Adipocyte (in vitro differentiated cells): ENCODE results near the gene S100A16.
"Not testable (repeated sequence)": the region's sequence is repeated elsewhere in the genome, so short reads cannot be mapped to it uniquely, and the experiment has no call there.

Experiments used
- DNase-seq: peaks from one replicate; pipeline ENCODE4 v3.0.0-alpha.2; 2015; ENCODE audit warnings: low read depth
- H3K27me3 ChIP-seq: replicated peaks from 2 replicates; pipeline ENCODE4 v1.7.0; 2013; ENCODE audit warnings: mild to moderate bottlenecking, low read length, moderate library complexity; ENCODE audit not compliant: control insufficient read depth, insufficient read depth
- H3K36me3 ChIP-seq: 2 replicates; pipeline ENCODE4 v1.7.0; 2013; ENCODE audit warnings: low read length, mild to moderate bottlenecking, moderate library complexity; ENCODE audit not compliant: control insufficient read depth, insufficient read depth, severe bottlenecking
- H3K4me1 ChIP-seq: 2 replicates; pipeline ENCODE4 v1.7.0; 2013; ENCODE audit warnings: mild to moderate bottlenecking, low read length, moderate library complexity; ENCODE audit not compliant: control insufficient read depth, insufficient read depth
- H3K4me3 ChIP-seq: 2 replicates; pipeline ENCODE4 v1.7.0; 2013; ENCODE audit warnings: mild to moderate bottlenecking, low read length, moderate library complexity
- H3K9ac ChIP-seq: 2 replicates; pipeline ENCODE4 v1.7.0; 2013; ENCODE audit warnings: mild to moderate bottlenecking, low read length, moderate library complexity
- H3K9me3 ChIP-seq: 2 replicates; pipeline ENCODE4 v1.7.0; 2013; ENCODE audit warnings: mild to moderate bottlenecking, low read length, moderate library complexity; ENCODE audit not compliant: control insufficient read depth

S100A16 gene

DNA sequence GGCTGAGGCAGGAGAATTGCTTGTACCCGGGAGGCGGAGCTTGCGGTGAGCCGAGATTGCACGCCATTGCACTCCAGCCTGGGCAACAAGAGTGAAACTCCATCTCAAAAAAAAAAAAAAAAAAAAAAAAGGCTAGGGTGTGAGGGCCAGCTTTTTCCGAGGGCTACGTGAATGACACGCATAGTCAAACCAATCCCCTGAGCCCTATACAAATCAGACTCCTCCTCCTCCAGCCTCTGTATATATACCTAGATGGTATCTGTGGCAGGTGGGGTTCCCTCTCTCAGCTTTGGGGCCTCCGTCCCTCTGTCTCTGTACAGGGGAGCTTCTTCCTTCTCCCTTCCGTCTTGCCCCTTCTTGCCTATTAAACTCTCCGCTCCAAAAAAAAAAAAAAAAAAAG is 6.7 kb downstream of the S100A16 start:
- H3K9me3 ChIP-seq: no peaks in the 10 kb centered on the region
- H3K4me1 ChIP-seq: peaks cover 33% of the 10 kb centered on the region
- no peaks in the 10 kb centered on the region for H3K27me3 ChIP-seq
- H3K9ac ChIP-seq: no peak overlapping the region
- no peak for DNase-seq
- no peak overlapping the region for H3K4me3 ChIP-seq
- peaks cover 30% of the 10 kb centered on the region for H3K36me3 ChIP-seq

DNA sequence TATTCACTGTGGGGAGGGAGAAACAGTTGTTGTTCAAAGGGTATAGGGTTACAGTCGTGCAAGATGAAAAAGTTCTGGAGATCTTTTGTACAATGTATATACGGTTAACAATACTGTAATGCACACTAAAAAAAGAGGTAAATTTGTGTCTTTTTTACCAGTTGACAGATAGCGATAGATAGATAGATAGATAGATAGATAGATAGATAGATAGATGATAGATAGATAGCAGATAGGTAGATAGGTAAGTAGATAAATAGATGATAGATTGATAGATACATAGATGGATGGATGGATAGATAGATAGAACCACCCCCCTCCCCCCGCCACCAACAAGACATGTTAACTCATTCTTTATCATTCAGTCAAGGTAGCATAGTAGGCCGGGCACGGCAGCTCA is 10.2 kb downstream of the S100A16 start:
- peaks cover 29% of the 10 kb centered on the region for H3K4me1 ChIP-seq
- peaks cover 27% of the 10 kb centered on the region for H3K36me3 ChIP-seq
- no peak for DNase-seq
- no peak overlapping the region for H3K4me3 ChIP-seq
- H3K9ac ChIP-seq: no peak overlapping the region
- H3K27me3 ChIP-seq: no peaks in the 10 kb centered on the region
- H3K9me3 ChIP-seq: no peaks in the 10 kb centered on the region

DNA sequence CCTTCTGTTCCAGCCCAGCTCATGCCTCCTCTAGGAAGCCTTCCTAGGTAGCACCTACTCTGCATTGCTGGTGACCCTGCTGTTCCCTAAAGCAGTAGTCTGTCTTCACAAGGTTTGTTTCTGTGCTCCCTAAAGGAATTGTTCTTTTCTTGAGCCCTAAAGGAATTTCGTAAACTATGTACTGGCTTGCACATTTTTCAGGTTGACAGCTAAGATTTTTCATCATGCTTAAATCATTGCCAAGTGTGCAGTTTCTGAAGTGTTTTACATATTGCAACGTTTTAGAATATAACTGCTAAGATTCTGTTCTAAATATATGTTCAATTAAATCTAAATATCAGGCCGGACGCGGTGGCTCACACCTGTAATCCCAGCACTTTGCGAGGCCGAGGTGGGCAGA is 13.1 kb downstream of the S100A16 start:
- Histone ChIP-seq H3K27me3 (no peaks in the 10 kb centered on the region), H3K4me1 (peaks cover 37% of the 10 kb centered on the region), H3K9ac (no peak overlapping the region), H3K4me3 (no peak overlapping the region), H3K36me3 (no peaks in the 10 kb centered on the region), H3K9me3 (no peaks in the 10 kb centered on the region)
- DNase-seq: no peak

DNA sequence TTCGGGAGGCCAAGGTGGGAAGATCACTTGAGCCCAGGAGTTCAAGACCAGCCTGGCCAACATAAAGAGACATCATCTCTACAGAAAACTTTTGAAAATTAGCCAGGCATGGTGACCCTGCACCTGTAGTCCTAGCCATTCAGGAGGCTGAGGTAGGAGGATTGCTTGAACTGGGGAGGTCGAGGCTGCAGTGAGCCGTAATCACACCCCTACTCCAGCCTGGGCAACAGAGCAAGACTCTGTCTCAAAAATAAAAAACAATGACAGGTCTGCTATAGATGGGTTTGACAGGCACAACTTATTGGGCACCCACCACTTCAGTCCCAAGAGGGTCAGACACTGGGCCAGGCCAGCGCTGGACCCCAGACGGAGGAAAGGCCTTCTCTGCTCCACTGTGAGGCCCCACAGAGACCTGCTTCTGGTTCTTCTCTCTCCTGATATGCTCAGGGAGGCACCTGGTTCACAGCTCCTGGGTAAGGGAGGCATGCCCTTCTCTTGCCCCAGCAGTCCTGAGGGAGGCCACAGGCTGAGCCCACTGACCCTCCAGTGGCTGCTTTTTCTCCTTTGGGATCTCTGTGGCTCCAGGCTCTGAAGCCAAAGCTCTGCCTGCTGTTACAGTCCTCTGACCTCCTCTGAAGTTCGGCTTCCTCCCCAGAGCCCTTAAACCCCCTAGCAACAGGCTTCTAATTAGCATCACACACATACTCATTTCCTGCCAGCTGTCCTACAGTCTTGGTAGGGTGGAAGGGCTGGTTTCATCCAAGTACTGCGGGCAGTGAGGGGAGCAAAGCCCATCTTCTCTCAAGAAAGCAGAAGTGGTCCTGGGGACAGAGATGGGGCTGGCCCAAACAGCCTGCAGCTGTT is 14.4 kb downstream of the S100A16 start:
- DNase-seq: no peak

DNA sequence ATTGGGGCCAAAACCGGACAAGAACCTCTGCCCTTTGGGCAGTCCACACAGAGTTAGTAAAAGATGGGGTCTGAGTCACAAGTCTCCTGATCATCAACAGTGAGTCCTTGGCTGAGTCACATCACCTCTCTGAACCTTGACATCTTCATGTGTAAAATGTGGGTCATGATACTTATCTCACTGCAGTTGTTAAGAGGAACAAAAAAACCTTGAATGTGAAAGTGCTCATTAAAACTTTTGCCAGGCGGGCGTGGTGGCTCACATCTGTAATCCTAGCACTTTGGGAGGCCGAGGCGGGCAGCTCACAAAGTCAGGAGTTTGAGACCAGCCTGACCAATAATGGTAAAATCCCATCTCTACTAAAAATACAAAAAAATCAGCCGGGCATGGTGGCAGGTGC is 15.7 kb downstream of the S100A16 start:
- no peak overlapping the region for H3K4me3 ChIP-seq
- no peak overlapping the region for H3K9ac ChIP-seq
- DNase-seq: no peak
- H3K9me3 ChIP-seq: no peaks in the 10 kb centered on the region
- no peaks in the 10 kb centered on the region for H3K27me3 ChIP-seq
- no peaks in the 10 kb centered on the region for H3K36me3 ChIP-seq
- peaks cover 48% of the 10 kb centered on the region for H3K4me1 ChIP-seq

More for the DNA sequence above, 14.4 kb downstream of the S100A16 start:
- no peaks in the 10 kb centered on the region for H3K9me3 ChIP-seq
- H3K4me3 ChIP-seq: no peak overlapping the region
- no peaks in the 10 kb centered on the region for H3K27me3 ChIP-seq
- peaks cover 37% of the 10 kb centered on the region for H3K4me1 ChIP-seq
- H3K9ac ChIP-seq: peak overlapping the region; percentile 22
- H3K36me3 ChIP-seq: no peaks in the 10 kb centered on the region

DNA sequence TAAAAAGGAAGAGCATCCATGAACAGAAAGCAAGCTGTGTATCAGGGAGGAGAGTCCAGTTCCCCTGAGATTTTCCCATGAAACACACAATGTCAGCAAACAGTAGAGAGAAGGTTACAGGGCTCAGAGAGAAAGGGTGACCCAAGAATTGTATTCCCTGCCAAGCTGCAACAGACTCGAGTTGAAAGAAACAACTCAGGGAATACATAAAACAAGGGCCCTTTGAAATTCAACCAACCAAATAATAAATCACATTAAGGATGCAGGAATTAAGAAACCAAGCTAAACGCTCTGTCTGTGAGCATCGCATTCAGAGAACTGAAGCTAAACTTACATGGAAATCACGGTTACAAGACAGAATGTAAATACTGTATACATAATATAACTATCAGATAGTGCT is 20.2 kb downstream of the S100A16 start:
- peaks cover 27% of the 10 kb centered on the region for H3K4me1 ChIP-seq
- peak overlapping the region; percentile 29 for H3K9ac ChIP-seq
- no peaks in the 10 kb centered on the region for H3K36me3 ChIP-seq
- no peaks in the 10 kb centered on the region for H3K27me3 ChIP-seq
- no peak overlapping the region for H3K4me3 ChIP-seq
- no peak for DNase-seq
- no peaks in the 10 kb centered on the region for H3K9me3 ChIP-seq

DNA sequence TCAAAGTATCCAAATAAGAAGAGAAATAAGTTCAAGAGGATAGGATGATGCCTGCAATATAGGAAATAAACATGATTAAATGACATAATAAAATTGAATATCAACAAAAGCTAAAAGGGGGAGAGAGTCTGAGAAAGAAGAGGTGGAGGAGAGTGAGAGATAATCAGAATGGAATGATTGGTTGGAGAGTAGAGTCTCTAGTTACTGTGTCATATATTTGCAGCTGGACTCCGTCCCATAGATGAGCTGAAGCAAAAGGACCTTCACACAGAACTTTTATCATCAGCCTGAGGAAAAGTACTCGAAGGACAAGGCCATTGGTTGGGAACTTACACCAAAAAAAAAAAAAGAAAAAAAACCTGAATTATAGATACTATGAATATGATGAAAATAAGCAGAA is 24.5 kb downstream of the S100A16 start:
- no peaks in the 10 kb centered on the region for H3K9me3 ChIP-seq
- DNase-seq: no peak
- H3K9ac ChIP-seq: no peak overlapping the region

DNA sequence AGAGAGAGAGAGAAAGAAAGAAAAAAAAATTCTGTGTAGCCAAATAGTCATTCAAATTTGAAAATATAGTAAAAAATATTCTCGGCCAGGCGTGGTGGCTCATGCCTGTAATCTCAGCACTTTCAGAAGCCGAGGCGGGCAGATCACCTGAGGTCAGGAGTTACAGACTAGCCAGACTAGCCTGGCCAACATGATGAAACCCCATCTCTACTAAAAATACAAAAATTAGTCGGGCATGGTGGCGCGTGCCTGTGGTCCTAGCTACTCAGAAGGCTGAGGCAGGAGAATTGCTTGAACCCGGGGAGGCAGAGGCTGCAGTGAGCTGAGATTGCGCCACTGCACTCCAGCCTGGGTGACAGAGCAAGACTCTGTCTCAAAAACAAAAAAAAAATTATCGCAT is 24.9 kb downstream of the S100A16 start:
- H3K9ac ChIP-seq, DNase-seq, H3K36me3 ChIP-seq, H3K9me3 ChIP-seq, H3K27me3 ChIP-seq, H3K4me3 ChIP-seq: not testable (repeated sequence)
- peaks cover 28% of the 10 kb centered on the region for H3K4me1 ChIP-seq

More for the DNA sequence above, 24.5 kb downstream of the S100A16 start:
- no peak overlapping the region for H3K4me3 ChIP-seq
- no peaks in the 10 kb centered on the region for H3K36me3 ChIP-seq
- peaks cover 32% of the 10 kb centered on the region for H3K4me1 ChIP-seq
- no peaks in the 10 kb centered on the region for H3K27me3 ChIP-seq

DNA sequence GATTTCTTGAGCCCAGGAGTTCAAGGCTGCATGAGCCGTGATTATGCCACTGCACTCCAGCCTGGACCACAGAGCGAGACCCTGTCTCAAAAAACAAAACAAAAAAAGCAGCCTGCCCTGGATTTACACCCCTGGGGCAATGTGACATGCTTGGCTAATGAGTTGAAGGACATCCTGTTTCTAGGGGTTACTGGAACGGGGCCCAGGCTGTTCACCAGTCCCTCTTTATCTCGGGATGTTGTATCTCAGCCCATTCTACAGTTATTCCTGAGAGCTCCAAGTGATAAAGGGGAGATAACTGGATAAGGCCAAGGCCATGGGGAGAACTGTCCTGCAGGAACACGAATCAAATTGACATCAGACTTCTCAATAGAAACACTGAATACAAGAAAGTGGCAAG is 25.6 kb downstream of the S100A16 start:
- no peak for DNase-seq
- Histone ChIP-seq H3K9me3 (no peaks in the 10 kb centered on the region), H3K4me3 (no peak overlapping the region), H3K9ac (no peak overlapping the region), H3K27me3 (no peaks in the 10 kb centered on the region), H3K4me1 (peaks cover 21% of the 10 kb centered on the region), H3K36me3 (no peaks in the 10 kb centered on the region)

DNA sequence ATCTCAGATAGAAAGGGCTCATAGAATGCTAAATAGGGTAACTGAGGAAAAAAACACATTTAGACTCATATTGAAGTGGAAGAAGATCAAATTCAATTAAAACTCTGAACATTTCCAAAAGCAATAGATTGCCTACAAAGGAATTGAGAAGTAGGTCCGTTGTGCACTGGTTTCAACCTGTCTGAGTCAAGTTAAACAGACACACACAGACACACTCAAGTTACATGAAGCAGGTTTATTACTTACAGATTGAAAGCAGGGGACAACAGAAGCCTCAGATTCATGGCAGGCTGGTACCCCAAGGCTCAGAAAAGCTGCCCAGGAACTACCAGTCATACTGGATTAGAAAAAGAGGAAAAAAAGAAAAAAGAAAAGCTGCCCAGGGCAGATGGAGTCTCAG is 26.6 kb downstream of the S100A16 start:
- peaks cover 20% of the 10 kb centered on the region for H3K4me1 ChIP-seq
- no peaks in the 10 kb centered on the region for H3K9me3 ChIP-seq
- no peak for DNase-seq
- H3K4me3 ChIP-seq: no peak overlapping the region
- no peaks in the 10 kb centered on the region for H3K27me3 ChIP-seq
- H3K36me3 ChIP-seq: no peaks in the 10 kb centered on the region
- no peak overlapping the region for H3K9ac ChIP-seq

DNA sequence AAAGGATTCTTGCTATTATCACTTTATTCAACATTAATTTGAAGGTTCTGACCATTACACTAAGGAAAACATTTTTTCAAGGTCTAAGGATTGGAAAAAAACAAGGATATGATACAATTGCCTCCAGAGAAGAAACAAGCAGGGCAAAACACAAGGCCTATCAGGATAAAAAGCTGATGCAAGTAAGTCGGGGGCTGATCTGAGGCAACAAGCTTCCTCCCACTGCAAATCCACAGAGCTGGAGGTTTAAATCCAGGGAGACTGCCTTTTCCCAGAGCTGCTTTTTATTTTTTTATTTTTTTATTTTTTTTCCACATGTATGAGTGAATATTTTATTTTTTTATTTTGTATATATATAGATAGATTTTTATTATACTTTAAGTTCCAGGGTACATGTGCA is 27.9 kb downstream of the S100A16 start:
- H3K9ac ChIP-seq: no peak overlapping the region
- H3K4me3 ChIP-seq: no peak overlapping the region

DNA sequence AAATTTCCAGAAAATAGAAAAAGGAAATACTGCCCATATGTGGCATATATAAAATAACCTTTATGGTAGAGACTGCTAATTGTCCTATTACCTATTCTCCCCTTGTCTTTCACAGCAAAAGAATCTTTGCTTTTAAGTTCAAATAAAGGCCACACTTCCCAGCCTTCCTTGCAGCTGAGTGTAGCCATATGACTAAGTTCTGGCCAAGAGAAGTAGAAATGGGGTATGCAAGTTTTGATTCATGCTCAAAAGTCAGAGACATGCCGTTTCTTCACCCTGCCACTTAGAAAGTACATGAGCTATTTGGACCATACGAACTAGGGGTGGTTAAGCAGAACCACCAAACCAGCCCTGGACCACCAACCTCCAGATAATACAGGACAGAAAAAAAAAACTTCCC is 29.0 kb downstream of the S100A16 start:
- H3K4me3 ChIP-seq: no peak overlapping the region

More for the DNA sequence above, 27.9 kb downstream of the S100A16 start:
- H3K4me1 ChIP-seq: peaks cover 20% of the 10 kb centered on the region
- H3K36me3 ChIP-seq: no peaks in the 10 kb centered on the region
- no peaks in the 10 kb centered on the region for H3K9me3 ChIP-seq
- H3K27me3 ChIP-seq: no peaks in the 10 kb centered on the region
- no peak for DNase-seq

More for the DNA sequence above, 29.0 kb downstream of the S100A16 start:
- Histone ChIP-seq H3K36me3 (no peaks in the 10 kb centered on the region), H3K9me3 (no peaks in the 10 kb centered on the region), H3K9ac (no peak overlapping the region), H3K4me1 (peaks cover 24% of the 10 kb centered on the region), H3K27me3 (no peaks in the 10 kb centered on the region)
- no peak for DNase-seq
